Natural killer cell (primary cell): ENCODE data around the gene ZNF74. TPM values are rescaled to one million over a fixed set of nuclear protein-coding genes. Genes with fewer than 3 reads are reported as not detected.

ENCODE experiments used
- ATAC-seq, 3 donors: fragments of 150-1000 bp in 2 of 3; fragments of 200-7000 bp in 1 of 3; cut with Tn5 transposase; 1 replicate in 1 of 3; 2 replicates in 2 of 3; pipeline ENCODE4 v1.10.0; 2021; ENCODE audit warnings: mild to moderate bottlenecking in 2 of 3, moderate library complexity in 2 of 3
- DNase-seq, 2 donors: peaks; one replicate each; pipeline versions ENCODE4 v3.0.0 to v3.0.0-alpha.2; 2013 to 2021; ENCODE audit warnings: mixed read lengths in 1 of 2
- H3K27ac ChIP-seq: one replicate; pipeline ENCODE4 v1.5.1; 2013; ENCODE audit warnings: mild to moderate bottlenecking, low read length
- H3K27me3 ChIP-seq: one replicate; pipeline ENCODE4 v1.6.1; 2013; ENCODE audit warnings: low read length; ENCODE audit not compliant: control insufficient read depth, insufficient read depth
- H3K36me3 ChIP-seq: one replicate; pipeline ENCODE4 v1.6.1; 2013; ENCODE audit warnings: low read length; ENCODE audit not compliant: control insufficient read depth, insufficient read depth
- H3K4me1 ChIP-seq: one replicate; pipeline ENCODE4 v1.6.1; 2013; ENCODE audit warnings: low read length; ENCODE audit not compliant: control insufficient read depth, insufficient read depth
- H3K4me3 ChIP-seq: one replicate; pipeline ENCODE4 v1.5.1; 2013; ENCODE audit warnings: low read length
- H3K9me3 ChIP-seq: one replicate; pipeline ENCODE4 v1.6.1; 2013; ENCODE audit warnings: low read length; ENCODE audit not compliant: control insufficient read depth, insufficient read depth
- H3K27ac Mint-ChIP-seq, 2 donors: one replicate each; pipeline ENCODE4 v1.8.0; 2022; ENCODE audit warnings: mild to moderate bottlenecking in 2 of 2, mixed read lengths in 2 of 2, moderate library complexity in 1 of 2
- H3K27me3 Mint-ChIP-seq, 2 donors: one replicate each; pipeline ENCODE4 v1.8.0; 2022; ENCODE audit warnings: low read depth in 2 of 2, mixed read lengths in 2 of 2
- H3K36me3 Mint-ChIP-seq: one replicate; pipeline ENCODE4 v1.8.0; 2022; ENCODE audit warnings: mixed read lengths
- H3K4me1 Mint-ChIP-seq, 2 donors: one replicate each; pipeline ENCODE4 v1.8.0; 2022; ENCODE audit warnings: mixed read lengths in 2 of 2
- H3K4me3 Mint-ChIP-seq: one replicate; pipeline ENCODE4 v1.8.0; 2022; ENCODE audit warnings: mild to moderate bottlenecking, moderate library complexity, mixed read lengths
- H3K9me3 Mint-ChIP-seq, 2 donors: one replicate each; pipeline ENCODE4 v1.8.0; 2022; ENCODE audit warnings: mixed read lengths in 2 of 2
- CTCF ChIP-seq: fragments of 200-600 bp; IDR thresholded peaks from one replicate; pipeline ENCODE4 v1.8.0; 2022; ENCODE audit warnings: antibody characterized with exemption
- WGBS: methylation state at CpG from one replicate; pipeline ENCODE4 v1.1.7; 2013; ENCODE audit warnings: missing lambda C conversion rate; ENCODE audit not compliant: insufficient coverage; 5-methylcytosine and 5-hydroxymethylcytosine counted together
- intact Hi-C: fragments of 100-400 bp; cut with micrococcal nuclease; formaldehyde crosslinking; loops from one replicate; pipeline ENCODE4 v1.14.2; 2022
- total RNA-seq, 4 donors: library from RNA; stranded (reverse); fragments of 120-200 nt in 1 of 4; gene quantifications; one replicate each; pipeline versions ENCODE4 v1.2.3 to v1.2.4, GENCODE V29; 2013 to 2022

Gene ZNF74
- total RNA-seq, 3 donors from 2014 or later (not counting 1 experiment from before 2014, with no cell fraction given), result 7.7 to 18.2 (median 10.4) TPM

- Histone ChIP-seq H3K27me3 (peaks cover 16% of the 10 kb centered on the region), H3K27ac (no peak overlapping the region), H3K4me1 (peaks cover 21% of the 10 kb centered on the region), H3K9me3 (no peaks in the 10 kb centered on the region), H3K4me3 (no peak overlapping the region), H3K36me3 (peaks cover 23% of the 10 kb centered on the region)
- no peak for TF ChIP-seq CTCF
- no peak overlapping the region for H3K27ac Mint-ChIP-seq
- no peak overlapping the region for H3K4me3 Mint-ChIP-seq
- no peaks in the 10 kb centered on the region for H3K36me3 Mint-ChIP-seq
- intact Hi-C loops, result no loop called here
- peaks cover 11 to 22% of the 10 kb centered on the region in 2 donors for H3K4me1 Mint-ChIP-seq
- peaks cover 8 to 15% of the 10 kb centered on the region in 2 donors for H3K27me3 Mint-ChIP-seq
- no peaks in the 10 kb centered on the region for H3K9me3 Mint-ChIP-seq
- DNase-seq, result no peak
- 87% methylated on average over 13 of the region's 13 CpGs for WGBS
- ATAC-seq, result no peak
Observed at GRCh38 chr22:20440637-20441591, 47.0 kb downstream of the ZNF74 start.

GRCh38 chr22:20441631-20442484, 47.9 kb downstream of the ZNF74 start:
- Histone ChIP-seq H3K27ac (no peak overlapping the region), H3K36me3 (peaks cover 28% of the 10 kb centered on the region), H3K4me3 (no peak overlapping the region), H3K27me3 (peaks cover 10% of the 10 kb centered on the region), H3K9me3 (no peaks in the 10 kb centered on the region), H3K4me1 (peaks cover 14% of the 10 kb centered on the region)
- intact Hi-C loops, result no loop called here
- Mint-ChIP-seq H3K27me3 (peaks cover 5 to 11% of the 10 kb centered on the region in 2 donors), H3K27ac (no peak overlapping the region), H3K4me3 (no peak overlapping the region), H3K4me1 (peaks cover 10 to 17% of the 10 kb centered on the region in 2 donors), H3K9me3 (no peaks in the 10 kb centered on the region), H3K36me3 (no peaks in the 10 kb centered on the region)
- WGBS, result 94% methylated on average over 21 of the region's 21 CpGs
- no peak for ATAC-seq
- no peak for TF ChIP-seq CTCF
- DNase-seq, result no peak

GRCh38 chr22:20442485-20443284, 48.7 kb downstream of the ZNF74 start:
- no peak for TF ChIP-seq CTCF
- Mint-ChIP-seq H3K27ac (no peak overlapping the region), H3K36me3 (no peaks in the 10 kb centered on the region), H3K9me3 (no peaks in the 10 kb centered on the region), H3K4me1 (peaks cover 5 to 11% of the 10 kb centered on the region in 2 donors), H3K27me3 (peaks cover 0 to 6% of the 10 kb centered on the region in 2 donors), H3K4me3 (no peak overlapping the region)
- H3K9me3 ChIP-seq, result no peaks in the 10 kb centered on the region
- H3K4me1 ChIP-seq, result peaks cover 8% of the 10 kb centered on the region
- peaks cover 4% of the 10 kb centered on the region for H3K27me3 ChIP-seq
- DNase-seq, result no peak
- ATAC-seq, result no peak
- no peak overlapping the region for H3K4me3 ChIP-seq
- no peak overlapping the region for H3K27ac ChIP-seq
- peaks cover 28% of the 10 kb centered on the region for H3K36me3 ChIP-seq
- intact Hi-C loops, result no loop called here
- WGBS, result 80% methylated on average over 4 of the region's 7 CpGs
